Right lobe of liver (tissue), 6 donors: ENCODE data around the gene CEP112. TPM values are rescaled to one million over a fixed set of nuclear protein-coding genes. Genes with fewer than 3 reads are reported as not detected.
A peak's percentile ranks its signal among the peaks of the same experiment; 100 is the strongest.

Experiments used
- ATAC-seq, 4 donors: fragments of 200-7000 bp; cut with Tn5 transposase; one replicate each; pipeline ENCODE4 v1.9.1; 2020; ENCODE audit warnings: mild to moderate bottlenecking in 4 of 4, moderate library complexity in 4 of 4
- DNase-seq, 3 donors: peaks; one replicate each; pipeline ENCODE4 v3.0.0-alpha.2; 2020
- H3K27ac ChIP-seq, 3 donors: fragments of 200-600 bp; one replicate each; pipeline ENCODE4 v1.8.0; 2022
- H3K27me3 ChIP-seq, 2 donors: fragments of 200-600 bp; one replicate each; pipeline ENCODE4 v1.8.0; 2022
- H3K36me3 ChIP-seq, 4 donors: fragments of 200-600 bp; sonication (generic) in 1 of 4; one replicate each; pipeline versions ENCODE4 v1.5.1 to v1.8.0; 2017 to 2022; ENCODE audit warnings: control low read depth in 1 of 4
- H3K4me1 ChIP-seq, 4 donors: fragments of 200-600 bp; sonication (generic) in 1 of 4; one replicate each; pipeline versions ENCODE4 v1.5.1 to v1.8.0; 2017 to 2022; ENCODE audit warnings: control low read depth in 1 of 4
- H3K4me3 ChIP-seq, 3 donors: fragments of 200-600 bp; one replicate each; pipeline ENCODE4 v1.8.0; 2022
- H3K9me3 ChIP-seq, 4 donors: fragments of 200-600 bp; sonication (generic) in 1 of 4; one replicate each; pipeline versions ENCODE4 v1.5.1 to v1.8.0; 2017 to 2022; ENCODE audit warnings: control low read depth in 1 of 4
- CTCF ChIP-seq, 4 donors: fragments of 200-600 bp in 3 of 4; fragments of 450-650 bp in 1 of 4; IDR thresholded peaks; one replicate each; pipeline versions ENCODE4 v1.5.1 to v1.8.0; 2016 to 2022; ENCODE audit warnings: antibody characterized with exemption in 4 of 4, mild to moderate bottlenecking in 2 of 4
- POLR2A ChIP-seq: fragments of 450-650 bp; IDR thresholded peaks from one replicate; pipeline ENCODE4 v1.6.1; 2017; ENCODE audit warnings: antibody characterized with exemption, mild to moderate bottlenecking
- WGBS: methylation state at CpG from one replicate; pipeline ENCODE4 v1.1.6; 2018; ENCODE audit warnings: low coverage, low lambda C conversion rate; ENCODE audit not compliant: insufficient coverage; ENCODE audit errors: missing lambda C conversion rate; 5-methylcytosine and 5-hydroxymethylcytosine counted together
- intact Hi-C, 2 donors: fragments of 100-400 bp; cut with DNase I; formaldehyde crosslinking; loops; one replicate each; pipeline versions ENCODE4 v1.11.2 to v1.14.1; 2022
- total RNA-seq, 6 experiments: library from RNA; depleted of rRNA in 2 of 6; stranded (reverse); fragments of >200 nt in 2 of 6; fragmentation: NEBNext Ultra II Directional in 3 of 6; extraction: Animal tissue kit (Norgen Biotek cat#: 25700) in 3 of 6; gene quantifications; one replicate each; pipeline versions ENCODE4 v1.1.0 to v1.2.4, GENCODE V29; 2016 to 2023
- donor health status: DM: no; HTN: yes; CAD: no.
- donor health status: DM: no; HTN: no; CAD: no.
- donor health status: DM: no; HTN: no; CAD: no.
- donor health status: DM: no; HTN: yes; CAD: no.
- donor health status: DM: no; HTN: yes; CAD: no.

The CEP112 gene
- total RNA-seq, 6 experiments from 2014 or later, result 2.2 to 4.6 (median 3.9) TPM

GRCh38 chr17:66221755-66222530 lies 30.0 kb upstream of the CEP112 start:
- no peaks in the 10 kb centered on the region for H3K9me3 ChIP-seq
- WGBS, result 74% methylated on average over 8 of the region's 11 CpGs
- H3K27ac ChIP-seq, result peak overlapping the region in 1 of 3 donors; percentile 27
- peak overlapping the region in 1 of 3 donors; percentile 6 for H3K4me3 ChIP-seq
- TF ChIP-seq CTCF (IDR thresholded peaks at IDR 0.05) (no peak), POLR2A (peak; percentile 3)
- H3K36me3 ChIP-seq, result peaks cover 0 to 95% (median 44%) of the 10 kb centered on the region in 4 donors
- intact Hi-C loops, result no loop called here
- no peaks in the 10 kb centered on the region for H3K27me3 ChIP-seq
- peaks cover 0 to 43% (median 2%) of the 10 kb centered on the region in 4 donors for H3K4me1 ChIP-seq
- DNase-seq (no peak), ATAC-seq (peak in 1 of 4 donors; percentile 7)

GRCh38 chr17:66221343-66221742 lies 29.4 kb upstream of the CEP112 start:
- Histone ChIP-seq H3K4me3 (peak overlapping the region in 1 of 3 donors; percentile 6), H3K9me3 (no peaks in the 10 kb centered on the region), H3K27ac (peak overlapping the region in 1 of 3 donors; percentile 27), H3K27me3 (no peaks in the 10 kb centered on the region), H3K4me1 (peaks cover 0 to 43% (median 2%) of the 10 kb centered on the region in 4 donors), H3K36me3 (peaks cover 0 to 95% (median 44%) of the 10 kb centered on the region in 4 donors)
- intact Hi-C loops, result no loop called here
- no peak for ATAC-seq
- DNase-seq, result no peak
- TF ChIP-seq POLR2A (peak; percentile 9), CTCF (IDR thresholded peaks at IDR 0.05) (no peak)

- 59% methylated on average over 8 of the region's 8 CpGs for WGBS
- H3K9me3 ChIP-seq, result no peaks in the 10 kb centered on the region
- intact Hi-C loops, result no loop called here
- no peak for DNase-seq
- no peak for TF ChIP-seq POLR2A
- TF ChIP-seq CTCF (IDR thresholded peaks at IDR 0.05), result no peak
- peaks cover 0 to 95% (median 46%) of the 10 kb centered on the region in 4 donors for H3K36me3 ChIP-seq
- H3K4me1 ChIP-seq, result peaks cover 0 to 45% (median 2%) of the 10 kb centered on the region in 4 donors
- ATAC-seq, result peak in 2 of 4 donors; percentile 2 to 7
- no peak overlapping the region for H3K4me3 ChIP-seq
- H3K27ac ChIP-seq, result no peak overlapping the region
- no peaks in the 10 kb centered on the region for H3K27me3 ChIP-seq
These were observed 28.3 kb upstream of the CEP112 start for GRCh38 chr17:66220079-66220835.

- H3K4me1 ChIP-seq, result peaks cover 0 to 23% (median 0%) of the 10 kb centered on the region in 4 donors
- no peak overlapping the region for H3K27ac ChIP-seq
- H3K27me3 ChIP-seq, result no peaks in the 10 kb centered on the region
- 75% methylated on average over 3 of the region's 3 CpGs for WGBS
- no peaks in the 10 kb centered on the region for H3K9me3 ChIP-seq
- H3K4me3 ChIP-seq, result no peak overlapping the region
- TF ChIP-seq POLR2A (no peak), CTCF (IDR thresholded peaks at IDR 0.05) (no peak)
- ATAC-seq (no peak), DNase-seq (no peak)
- H3K36me3 ChIP-seq, result peaks cover 0 to 96% (median 47%) of the 10 kb centered on the region in 4 donors
- intact Hi-C loops, result no loop called here
These were observed 23.6 kb upstream of the CEP112 start for GRCh38 chr17:66215529-66215911.
